ENCODE measurements around the gene GAS7.

The GAS7 gene

DNA sequence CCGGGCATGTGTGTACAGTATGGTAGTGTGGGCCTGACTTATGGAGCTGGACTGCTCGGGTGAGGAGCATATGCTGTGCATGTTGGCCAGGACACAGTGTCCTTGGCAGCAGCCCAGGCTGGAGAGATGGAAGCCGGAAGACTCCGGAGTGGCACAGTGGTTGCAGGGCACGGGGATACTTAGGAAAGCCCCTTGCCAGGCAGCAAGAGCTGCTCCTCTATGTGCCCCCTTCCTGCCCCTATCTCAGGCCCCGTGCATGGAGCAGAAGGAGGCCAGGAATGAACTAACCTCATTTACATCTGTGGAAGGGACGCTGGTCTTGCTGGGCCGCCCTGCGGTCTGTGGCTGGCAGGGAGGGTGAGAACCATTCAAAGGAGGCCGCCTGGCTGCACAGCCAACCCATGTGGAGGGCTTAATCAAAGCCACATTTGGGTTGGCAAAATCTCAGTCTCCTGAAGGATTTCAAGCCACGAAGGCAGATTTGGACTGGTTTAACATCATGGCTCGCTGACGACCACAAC is 261.1 kb downstream of the GAS7 start:
- TF ChIP-seq, protein P1, sequence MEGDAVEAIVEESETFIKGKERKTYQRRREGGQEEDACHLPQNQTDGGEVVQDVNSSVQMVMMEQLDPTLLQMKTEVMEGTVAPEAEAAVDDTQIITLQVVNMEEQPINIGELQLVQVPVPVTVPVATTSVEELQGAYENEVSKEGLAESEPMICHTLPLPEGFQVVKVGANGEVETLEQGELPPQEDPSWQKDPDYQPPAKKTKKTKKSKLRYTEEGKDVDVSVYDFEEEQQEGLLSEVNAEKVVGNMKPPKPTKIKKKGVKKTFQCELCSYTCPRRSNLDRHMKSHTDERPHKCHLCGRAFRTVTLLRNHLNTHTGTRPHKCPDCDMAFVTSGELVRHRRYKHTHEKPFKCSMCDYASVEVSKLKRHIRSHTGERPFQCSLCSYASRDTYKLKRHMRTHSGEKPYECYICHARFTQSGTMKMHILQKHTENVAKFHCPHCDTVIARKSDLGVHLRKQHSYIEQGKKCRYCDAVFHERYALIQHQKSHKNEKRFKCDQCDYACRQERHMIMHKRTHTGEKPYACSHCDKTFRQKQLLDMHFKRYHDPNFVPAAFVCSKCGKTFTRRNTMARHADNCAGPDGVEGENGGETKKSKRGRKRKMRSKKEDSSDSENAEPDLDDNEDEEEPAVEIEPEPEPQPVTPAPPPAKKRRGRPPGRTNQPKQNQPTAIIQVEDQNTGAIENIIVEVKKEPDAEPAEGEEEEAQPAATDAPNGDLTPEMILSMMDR (IDR thresholded peaks at IDR 0.05; ENCODE audit: borderline replicate concordance, control extremely low read depth, extremely low read depth, insufficient read depth, missing control alignments), result no peak
- DNase-seq (ENCODE audit: low spot score), result no peak
- in situ Hi-C loops (cut with MboI; ENCODE audit: low sequenced_read_pairs, unreplicated experiment), result no loop called here

DNA sequence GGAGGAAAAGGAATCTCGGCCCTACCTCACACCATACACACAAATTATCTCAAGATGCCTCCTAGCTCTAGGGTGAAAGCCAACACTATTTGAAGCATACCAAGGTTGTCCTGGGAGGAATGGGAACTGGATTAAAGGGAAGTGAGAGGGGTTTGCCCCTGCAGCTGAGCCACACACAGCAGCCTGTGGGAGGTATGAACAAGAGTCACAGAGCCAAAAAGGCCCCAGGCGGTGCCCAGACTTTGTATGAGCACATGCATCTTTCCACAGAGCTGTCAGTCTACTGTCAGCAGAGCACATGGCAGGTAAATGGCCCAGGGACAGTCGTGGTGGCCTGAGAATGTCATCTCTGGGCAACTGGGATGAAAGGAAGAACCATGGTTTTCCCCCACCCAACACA is 262.3 kb downstream of the GAS7 start:
- DNase-seq (ENCODE audit: low spot score), result no peak
- TF ChIP-seq, protein P1 (IDR thresholded peaks at IDR 0.05; ENCODE audit: borderline replicate concordance, control extremely low read depth, extremely low read depth, insufficient read depth, missing control alignments), result no peak
- in situ Hi-C loops (cut with MboI; ENCODE audit: low sequenced_read_pairs, unreplicated experiment), result no loop called here

DNA sequence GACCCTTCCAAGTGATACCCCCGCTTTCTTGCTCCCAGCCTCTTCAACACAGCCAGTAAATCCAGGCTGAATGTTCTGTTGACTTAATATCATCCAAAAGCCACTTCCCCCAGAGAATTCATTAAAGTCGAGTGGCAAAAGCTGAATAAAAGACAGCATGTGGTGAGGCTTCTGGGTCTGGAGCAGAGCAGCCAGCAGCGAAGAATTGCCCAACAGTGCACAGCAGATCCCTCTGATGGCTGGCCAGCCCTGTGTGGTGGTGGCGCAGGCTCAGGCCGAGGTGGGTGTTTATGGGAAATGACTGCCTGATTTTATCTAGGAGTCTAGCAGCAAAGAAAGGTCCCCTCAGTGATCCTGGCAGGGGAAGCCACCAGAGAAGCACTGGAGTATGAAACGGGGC is 263.0 kb downstream of the GAS7 start:
- no peak for DNase-seq (ENCODE audit: low spot score)
- in situ Hi-C loops (cut with MboI; ENCODE audit: low sequenced_read_pairs, unreplicated experiment), result no loop called here
- TF ChIP-seq, protein P1 (IDR thresholded peaks at IDR 0.05; ENCODE audit: borderline replicate concordance, control extremely low read depth, extremely low read depth, insufficient read depth, missing control alignments), result no peak

DNA sequence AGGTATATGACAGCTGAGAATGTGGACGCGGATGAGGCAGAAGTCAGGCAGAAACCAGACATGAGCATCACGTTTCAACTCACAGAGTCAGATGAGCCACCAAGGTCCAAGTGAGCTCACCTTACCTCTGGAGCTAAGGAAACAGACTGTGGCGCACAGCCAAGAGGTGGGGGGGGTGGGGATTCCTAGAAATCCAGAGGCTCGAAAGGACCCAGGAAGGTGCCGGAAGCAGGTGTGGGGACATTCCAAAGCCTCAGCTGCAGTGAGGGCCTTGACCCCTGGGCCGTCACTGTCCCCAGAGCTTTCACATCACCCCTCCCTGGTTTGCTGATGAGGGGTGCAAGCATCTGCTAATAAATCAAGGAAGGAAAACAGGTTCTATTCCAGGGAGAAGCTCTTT is 264.1 kb downstream of the GAS7 start:
- DNase-seq (ENCODE audit: low spot score), result no peak
- in situ Hi-C loops (cut with MboI; ENCODE audit: low sequenced_read_pairs, unreplicated experiment), result no loop called here
- TF ChIP-seq, protein P1 (IDR thresholded peaks at IDR 0.05; ENCODE audit: borderline replicate concordance, control extremely low read depth, extremely low read depth, insufficient read depth, missing control alignments), result no peak

DNA sequence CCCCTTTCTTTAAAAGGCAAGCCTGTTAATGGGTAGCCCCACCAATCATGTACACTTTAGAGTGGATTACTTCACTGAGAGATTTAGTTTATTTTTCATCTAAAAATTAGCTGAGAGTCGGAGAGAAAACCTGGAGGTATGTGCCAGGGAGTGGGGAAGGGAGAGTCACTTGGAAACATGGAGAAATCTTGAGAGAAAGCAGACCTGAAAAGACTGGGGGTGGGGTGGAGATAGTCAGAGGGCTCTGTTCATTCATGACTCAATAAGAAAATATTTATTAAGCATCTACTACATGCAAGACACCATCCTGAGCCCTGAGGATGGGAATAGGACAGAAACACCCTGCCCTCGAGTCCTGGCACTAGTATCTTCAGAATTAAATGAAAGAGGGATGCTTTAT is 265.9 kb downstream of the GAS7 start:
- in situ Hi-C loops (cut with MboI; ENCODE audit: low sequenced_read_pairs, unreplicated experiment), result no loop called here
- TF ChIP-seq, protein P1 (IDR thresholded peaks at IDR 0.05; ENCODE audit: borderline replicate concordance, control extremely low read depth, extremely low read depth, insufficient read depth, missing control alignments), result no peak
- DNase-seq (ENCODE audit: low spot score), result no peak

GRCh38 chr17:9931144-9931741 is 267.2 kb downstream of the GAS7 start:
- TF ChIP-seq, protein P1 (IDR thresholded peaks at IDR 0.05; ENCODE audit: borderline replicate concordance, control extremely low read depth, extremely low read depth, insufficient read depth, missing control alignments), result no peak
- in situ Hi-C loops (cut with MboI; ENCODE audit: low sequenced_read_pairs, unreplicated experiment), result no loop called here
- DNase-seq (ENCODE audit: low spot score), result no peak
